ENCODE data around the gene ALPK3.
A peak's percentile ranks its signal among the peaks of the same experiment; 100 is the strongest.

Gene ALPK3

GRCh38 chr15:84816694-84817465, at the start of gene ALPK3:
ALPK3 (plus strand) TSS chr15:84817356; CDS start chr15:84817453, 97 bp downstream.
- DNase-seq: no peak
- Mint-ChIP-seq H3K27me3 (peaks cover 39% of the 10 kb centered on the region), H3K36me3 (no peaks in the 10 kb centered on the region), H3K27ac (no peak within 1 kb of the TSS), H3K4me3 (no peak within 1 kb of the TSS), H3K9me3 (no peaks in the 10 kb centered on the region), H3K4me1 (peaks cover 12% of the 10 kb centered on the region)
- CTCF ChIA-PET: interaction anchor here (1.5 kb wide), 1 partner anchor 219 kb away, joined by 4 read pairs; no protein-coding TSS in a partner anchor

GRCh38 chr15:84772031-84772430, 45.1 kb upstream of the ALPK3 start:
- CTCF ChIA-PET: interaction anchor here (1.1 kb wide), 1 partner anchor 37 kb away, joined by 3 read pairs; no protein-coding TSS in a partner anchor
- Mint-ChIP-seq H3K27me3 (no peaks in the 10 kb centered on the region), H3K4me3 (no peak overlapping the region), H3K9me3 (no peaks in the 10 kb centered on the region), H3K36me3 (peaks cover 42% of the 10 kb centered on the region), H3K4me1 (peaks cover 5% of the 10 kb centered on the region), H3K27ac (peak overlapping the region; percentile 15)
- DNase-seq: no peak

DNA sequence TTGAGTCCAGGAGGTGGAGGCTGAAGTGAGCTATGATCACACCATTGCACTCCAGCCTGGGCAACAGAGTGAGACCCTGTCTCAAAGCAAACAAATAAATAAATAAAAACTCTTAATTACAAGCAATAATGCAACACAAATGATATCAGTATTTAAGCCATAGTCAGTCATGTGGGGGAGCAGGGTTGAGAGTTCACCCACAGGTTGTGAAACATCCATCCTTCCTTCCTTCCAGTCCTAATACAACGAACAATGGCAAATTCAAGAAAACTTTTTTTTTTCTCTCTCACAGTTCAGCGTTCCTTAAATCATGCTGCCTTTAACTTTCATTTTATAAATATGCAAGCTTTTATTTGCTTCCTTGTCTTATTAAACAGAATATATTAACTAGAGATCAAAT, 44.7 kb upstream of the ALPK3 start:
- H3K36me3 Mint-ChIP-seq: peaks cover 39% of the 10 kb centered on the region
- no peak for DNase-seq
- no peaks in the 10 kb centered on the region for H3K27me3 Mint-ChIP-seq
- no peak overlapping the region for H3K4me3 Mint-ChIP-seq
- peaks cover 5% of the 10 kb centered on the region for H3K4me1 Mint-ChIP-seq
- no peaks in the 10 kb centered on the region for H3K9me3 Mint-ChIP-seq
- CTCF ChIA-PET: interaction anchor here (1.1 kb wide), 1 partner anchor 36 kb away, joined by 3 read pairs; no protein-coding TSS in a partner anchor
- H3K27ac Mint-ChIP-seq: no peak overlapping the region

DNA sequence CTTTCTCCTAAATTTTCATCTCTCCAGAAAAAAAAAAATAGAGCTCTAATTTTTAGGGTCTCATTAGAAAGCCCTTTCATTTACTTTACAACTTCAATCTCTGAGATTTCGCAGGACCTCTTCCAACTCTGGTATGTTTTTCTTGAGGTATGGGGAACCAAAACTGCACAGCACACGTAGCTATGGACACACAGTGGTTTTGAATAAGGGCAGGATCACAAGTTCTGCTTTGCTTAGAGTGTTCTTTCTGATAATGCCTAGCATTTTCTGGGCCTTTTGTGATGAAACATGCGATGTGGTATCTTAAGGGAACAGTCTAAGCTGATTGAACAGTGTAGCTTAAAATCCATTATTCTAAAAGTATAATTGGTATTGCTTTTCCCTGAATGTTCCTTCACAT, 43.4 kb upstream of the ALPK3 start:
- CTCF ChIA-PET: no interaction called here
- Mint-ChIP-seq H3K27ac (no peak overlapping the region), H3K9me3 (no peaks in the 10 kb centered on the region), H3K36me3 (peaks cover 42% of the 10 kb centered on the region), H3K4me3 (no peak overlapping the region), H3K4me1 (peaks cover 5% of the 10 kb centered on the region), H3K27me3 (no peaks in the 10 kb centered on the region)
- DNase-seq: no peak

DNA sequence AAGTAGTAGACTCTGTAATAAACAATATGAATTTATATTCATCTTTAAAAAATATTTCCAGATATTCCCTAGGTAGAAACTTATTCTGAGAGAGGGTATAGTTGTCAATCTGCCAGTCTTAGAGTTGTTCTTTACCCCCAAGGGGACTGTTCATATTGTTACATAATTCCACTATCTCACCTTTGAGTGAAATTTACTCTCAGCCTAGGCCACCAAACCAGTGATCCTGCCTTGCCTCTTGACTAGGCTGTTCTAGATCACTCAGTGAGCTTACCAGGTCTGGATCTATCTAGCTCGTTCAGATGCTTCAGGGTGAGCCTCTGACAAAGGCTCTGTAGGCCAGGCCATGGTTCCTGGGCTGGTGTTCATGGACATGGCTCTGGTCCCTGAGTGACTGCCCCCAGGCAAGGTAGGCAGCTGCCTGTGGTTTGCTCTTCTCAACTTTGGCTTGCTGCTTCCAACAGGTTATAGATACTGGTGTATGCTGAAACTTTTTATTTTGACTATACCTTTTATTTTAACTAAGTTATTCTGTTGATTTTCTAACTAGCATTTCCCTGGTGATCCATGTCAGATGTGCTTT, 41.2 kb upstream of the ALPK3 start:
- DNase-seq: no peak
- Mint-ChIP-seq H3K4me1 (peaks cover 5% of the 10 kb centered on the region), H3K27me3 (no peaks in the 10 kb centered on the region), H3K4me3 (no peak overlapping the region), H3K9me3 (no peaks in the 10 kb centered on the region), H3K36me3 (peaks cover 34% of the 10 kb centered on the region), H3K27ac (no peak overlapping the region)
- CTCF ChIA-PET: interaction anchor here (1.3 kb wide), 1 partner anchor 9 kb away, joined by 5 read pairs; no protein-coding TSS in a partner anchor

- Mint-ChIP-seq H3K27me3 (no peaks in the 10 kb centered on the region), H3K27ac (no peak overlapping the region), H3K9me3 (no peaks in the 10 kb centered on the region), H3K4me3 (no peak overlapping the region), H3K4me1 (peaks cover 17% of the 10 kb centered on the region), H3K36me3 (peaks cover 42% of the 10 kb centered on the region)
- DNase-seq: no peak
- CTCF ChIA-PET: no interaction called here
Measured at GRCh38 chr15:84778194-84778593, 39.0 kb upstream of the ALPK3 start.

GRCh38 chr15:84780492-84780891, 36.7 kb upstream of the ALPK3 start:
- CTCF ChIA-PET: no interaction called here
- peaks cover 52% of the 10 kb centered on the region for H3K36me3 Mint-ChIP-seq
- no peak overlapping the region for H3K4me3 Mint-ChIP-seq
- H3K27me3 Mint-ChIP-seq: no peaks in the 10 kb centered on the region
- no peak for DNase-seq
- H3K4me1 Mint-ChIP-seq: peaks cover 20% of the 10 kb centered on the region
- H3K27ac Mint-ChIP-seq: no peak overlapping the region
- no peaks in the 10 kb centered on the region for H3K9me3 Mint-ChIP-seq

DNA sequence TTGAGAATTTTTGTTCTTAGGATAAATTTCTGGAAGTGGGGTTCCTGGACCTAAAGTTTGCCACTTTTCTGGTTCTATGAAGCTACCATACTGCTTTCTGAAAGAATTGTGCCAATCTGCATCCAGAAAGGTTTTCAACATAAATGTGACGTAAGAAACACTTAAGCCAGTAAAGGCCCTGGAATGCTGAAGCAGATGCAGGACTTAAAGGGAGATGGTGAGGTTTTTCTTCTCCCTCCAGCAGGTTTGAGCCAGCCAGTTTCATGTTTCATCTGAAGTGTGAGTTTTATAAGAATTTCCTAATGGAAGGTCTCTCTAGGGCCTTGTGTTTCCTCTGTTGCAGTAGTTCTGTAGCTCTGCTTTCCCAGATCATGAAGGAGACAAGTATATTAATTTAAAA, 35.7 kb upstream of the ALPK3 start:
- Mint-ChIP-seq H3K36me3 (peaks cover 56% of the 10 kb centered on the region), H3K4me1 (peaks cover 27% of the 10 kb centered on the region), H3K9me3 (no peaks in the 10 kb centered on the region), H3K4me3 (no peak overlapping the region), H3K27ac (no peak overlapping the region), H3K27me3 (no peaks in the 10 kb centered on the region)
- DNase-seq: no peak
- CTCF ChIA-PET: no interaction called here

DNA sequence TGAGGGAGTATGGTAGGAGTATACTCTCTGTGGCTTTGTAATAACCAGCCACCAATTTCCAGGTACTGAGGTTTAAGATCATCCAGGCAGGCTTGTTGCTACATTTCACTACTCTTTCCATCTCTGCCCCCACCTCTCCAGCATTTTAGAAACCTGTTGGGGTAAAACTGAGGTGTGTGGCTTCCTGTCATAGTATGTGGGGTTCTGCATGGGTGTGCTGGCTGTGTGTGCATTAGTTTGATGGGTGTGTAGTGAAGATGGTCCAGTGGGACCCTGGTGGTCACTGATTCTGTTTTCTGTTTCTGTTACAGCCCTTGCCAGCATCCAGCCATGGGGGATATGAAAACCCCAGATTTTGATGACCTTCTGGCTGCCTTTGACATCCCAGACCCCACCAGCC, 34.8 kb upstream of the ALPK3 start:
- Mint-ChIP-seq H3K4me3 (no peak overlapping the region), H3K36me3 (peaks cover 59% of the 10 kb centered on the region), H3K9me3 (no peaks in the 10 kb centered on the region), H3K27me3 (no peaks in the 10 kb centered on the region), H3K4me1 (peaks cover 27% of the 10 kb centered on the region), H3K27ac (no peak overlapping the region)
- no peak for DNase-seq
- CTCF ChIA-PET: no interaction called here

DNA sequence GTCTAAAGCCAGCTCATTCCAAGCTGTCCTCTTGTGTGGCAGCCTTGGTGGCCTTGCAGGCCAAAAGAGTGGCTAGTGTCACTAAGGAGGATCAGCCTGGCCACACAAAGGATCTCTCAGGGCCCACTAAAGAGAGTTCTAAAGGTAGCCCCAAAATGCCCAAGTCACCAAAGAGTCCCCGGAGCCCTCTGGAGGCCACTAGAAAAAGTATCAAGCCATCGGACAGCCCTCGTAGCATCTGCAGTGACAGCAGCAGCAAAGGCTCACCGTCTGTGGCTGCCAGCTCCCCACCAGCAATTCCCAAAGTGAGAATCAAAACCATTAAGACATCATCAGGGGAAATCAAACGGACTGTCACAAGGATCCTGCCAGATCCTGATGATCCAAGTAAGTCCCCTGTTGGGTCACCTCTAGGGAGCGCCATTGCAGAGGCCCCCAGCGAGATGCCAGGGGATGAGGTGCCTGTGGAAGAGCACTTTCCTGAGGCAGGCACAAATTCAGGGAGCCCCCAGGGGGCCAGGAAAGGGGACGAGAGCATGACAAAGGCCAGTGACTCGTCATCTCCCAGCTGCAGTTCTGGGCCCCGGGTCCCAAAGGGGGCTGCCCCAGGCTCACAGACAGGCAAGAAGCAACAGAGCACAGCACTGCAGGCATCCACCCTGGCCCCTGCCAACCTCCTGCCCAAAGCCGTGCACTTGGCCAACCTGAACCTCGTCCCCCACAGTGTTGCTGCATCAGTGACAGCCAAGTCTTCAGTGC, 33.5 kb upstream of the ALPK3 start:
- H3K36me3 Mint-ChIP-seq: peaks cover 61% of the 10 kb centered on the region
- no peaks in the 10 kb centered on the region for H3K9me3 Mint-ChIP-seq
- no peaks in the 10 kb centered on the region for H3K27me3 Mint-ChIP-seq
- DNase-seq: no peak
- H3K4me1 Mint-ChIP-seq: peaks cover 33% of the 10 kb centered on the region
- no peak overlapping the region for H3K27ac Mint-ChIP-seq
- H3K4me3 Mint-ChIP-seq: no peak overlapping the region
- CTCF ChIA-PET: no interaction called here

DNA sequence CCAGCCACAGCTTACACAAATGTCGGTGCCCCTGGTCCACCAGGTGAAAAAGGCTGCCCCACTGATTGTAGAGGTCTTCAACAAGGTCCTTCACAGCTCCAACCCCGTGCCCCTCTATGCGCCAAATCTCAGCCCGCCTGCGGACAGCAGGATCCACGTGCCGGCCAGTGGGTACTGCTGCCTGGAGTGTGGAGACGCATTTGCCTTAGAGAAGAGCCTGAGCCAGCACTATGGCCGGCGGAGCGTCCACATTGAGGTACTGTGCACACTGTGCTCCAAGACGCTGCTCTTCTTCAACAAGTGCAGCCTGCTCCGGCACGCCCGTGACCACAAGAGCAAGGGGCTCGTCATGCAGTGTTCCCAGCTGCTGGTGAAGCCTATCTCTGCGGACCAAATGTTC, 32.9 kb upstream of the ALPK3 start:
- Mint-ChIP-seq H3K27ac (no peak overlapping the region), H3K4me1 (peaks cover 33% of the 10 kb centered on the region), H3K9me3 (no peaks in the 10 kb centered on the region), H3K36me3 (peaks cover 61% of the 10 kb centered on the region), H3K27me3 (no peaks in the 10 kb centered on the region), H3K4me3 (no peak overlapping the region)
- no peak for DNase-seq
- CTCF ChIA-PET: no interaction called here

- no peak overlapping the region for H3K27ac Mint-ChIP-seq
- H3K9me3 Mint-ChIP-seq: no peaks in the 10 kb centered on the region
- CTCF ChIA-PET: interaction anchor here (1.0 kb wide), 1 partner anchor 52 kb away, joined by 3 read pairs; no protein-coding TSS in a partner anchor
- no peak for DNase-seq
- no peak overlapping the region for H3K4me3 Mint-ChIP-seq
- peaks cover 29% of the 10 kb centered on the region for H3K4me1 Mint-ChIP-seq
- H3K36me3 Mint-ChIP-seq: peaks cover 59% of the 10 kb centered on the region
- H3K27me3 Mint-ChIP-seq: no peaks in the 10 kb centered on the region
Measured at GRCh38 chr15:84785053-84785452, 32.1 kb upstream of the ALPK3 start.

GRCh38 chr15:84788500-84788899, 28.7 kb upstream of the ALPK3 start:
- DNase-seq: no peak
- Mint-ChIP-seq H3K4me3 (no peak overlapping the region), H3K27me3 (no peaks in the 10 kb centered on the region), H3K27ac (no peak overlapping the region), H3K36me3 (peaks cover 63% of the 10 kb centered on the region), H3K9me3 (no peaks in the 10 kb centered on the region), H3K4me1 (peaks cover 16% of the 10 kb centered on the region)
- CTCF ChIA-PET: no interaction called here

GRCh38 chr15:84789762-84790161, 27.4 kb upstream of the ALPK3 start:
- DNase-seq: no peak
- CTCF ChIA-PET: no interaction called here
- Mint-ChIP-seq H3K27ac (no peak overlapping the region), H3K9me3 (no peaks in the 10 kb centered on the region), H3K4me1 (peaks cover 13% of the 10 kb centered on the region), H3K4me3 (no peak overlapping the region), H3K36me3 (peaks cover 58% of the 10 kb centered on the region), H3K27me3 (no peaks in the 10 kb centered on the region)

Data from activated naive CD4-positive, alpha-beta T cell treated with anti-CD3 and anti-CD28 coated beads, Interleukin-2, amount 10 ng/mL, durations not matched to agents 7 days and 5 days (primary cell).